Epithelial cell of prostate (primary cell): ENCODE results near the gene ICE1.
A peak's percentile ranks its signal among the peaks of the same experiment; 100 is the strongest.
"Not testable (repeated sequence)": the region's sequence is repeated elsewhere in the genome, so short reads cannot be mapped to it uniquely, and the experiment has no call there.

ENCODE experiments used
- DNase-seq: peaks from one replicate; pipeline ENCODE4 v3.0.0-alpha.2; 2011; ENCODE audit warnings: low read depth, low spot score
- H3K27ac ChIP-seq: fragments of 450-650 bp; 2 replicates; pipeline ENCODE4 v1.5.1; 2017; ENCODE audit warnings: mild to moderate bottlenecking

ICE1 gene, protein sequence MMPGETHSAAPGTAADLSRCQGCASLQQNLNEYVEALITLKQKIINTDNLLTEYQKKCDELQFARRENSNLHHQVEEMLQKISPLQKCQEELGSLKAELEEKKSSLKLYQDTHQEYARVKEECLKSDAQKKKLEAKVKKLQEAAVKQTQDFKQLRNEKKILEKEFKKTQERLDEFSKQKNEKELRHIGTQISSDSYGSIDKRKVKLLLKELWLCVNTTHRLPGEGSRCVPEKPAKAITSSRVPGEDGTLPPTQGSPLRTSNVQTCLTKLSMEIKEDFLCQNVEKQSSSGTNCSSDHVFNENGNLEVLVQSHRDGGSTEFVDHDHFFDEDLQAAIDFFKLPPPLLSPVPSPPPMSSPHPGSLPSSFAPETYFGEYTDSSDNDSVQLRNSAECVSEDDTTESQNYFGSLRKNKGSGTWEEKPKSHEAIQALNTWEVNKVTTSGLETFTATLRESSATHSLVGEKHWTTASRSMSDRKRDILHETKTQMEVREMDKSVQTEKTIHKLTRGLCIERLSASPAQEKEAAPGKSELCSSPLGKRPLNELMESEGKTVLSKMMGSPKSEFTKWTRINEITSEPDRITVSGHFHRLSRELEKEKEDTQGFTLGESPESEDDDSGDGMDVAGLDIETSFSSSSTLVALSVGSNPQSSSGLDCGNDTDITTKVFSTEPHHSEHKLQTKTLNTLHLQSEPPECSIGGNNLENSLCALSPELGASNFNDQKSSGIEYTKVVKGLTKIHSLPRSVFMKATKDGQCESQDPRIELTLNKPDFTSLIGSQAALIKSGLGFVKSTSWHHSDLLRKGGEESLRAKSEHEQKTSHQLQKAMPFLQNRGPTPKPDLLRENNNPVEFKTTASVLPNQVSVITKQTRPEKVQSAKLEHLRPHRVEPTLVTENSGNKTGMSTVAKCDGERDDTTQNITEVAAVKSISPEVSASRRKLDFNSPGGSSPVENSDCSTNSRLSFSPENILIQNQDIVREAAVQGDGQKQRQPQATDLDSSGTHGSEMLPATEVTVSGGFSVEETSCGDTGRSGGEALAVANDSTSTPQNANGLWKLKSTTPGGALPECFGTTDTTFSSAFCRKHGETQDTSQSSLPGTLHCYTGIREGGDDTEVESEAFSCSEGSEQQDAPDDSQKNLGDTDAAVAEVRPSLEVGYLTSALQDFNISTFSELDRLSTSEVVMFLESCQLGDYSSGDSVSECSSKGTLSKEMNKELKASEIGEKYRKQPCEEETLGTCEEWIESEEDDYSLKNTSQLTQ (N-terminal part only)

DNA sequence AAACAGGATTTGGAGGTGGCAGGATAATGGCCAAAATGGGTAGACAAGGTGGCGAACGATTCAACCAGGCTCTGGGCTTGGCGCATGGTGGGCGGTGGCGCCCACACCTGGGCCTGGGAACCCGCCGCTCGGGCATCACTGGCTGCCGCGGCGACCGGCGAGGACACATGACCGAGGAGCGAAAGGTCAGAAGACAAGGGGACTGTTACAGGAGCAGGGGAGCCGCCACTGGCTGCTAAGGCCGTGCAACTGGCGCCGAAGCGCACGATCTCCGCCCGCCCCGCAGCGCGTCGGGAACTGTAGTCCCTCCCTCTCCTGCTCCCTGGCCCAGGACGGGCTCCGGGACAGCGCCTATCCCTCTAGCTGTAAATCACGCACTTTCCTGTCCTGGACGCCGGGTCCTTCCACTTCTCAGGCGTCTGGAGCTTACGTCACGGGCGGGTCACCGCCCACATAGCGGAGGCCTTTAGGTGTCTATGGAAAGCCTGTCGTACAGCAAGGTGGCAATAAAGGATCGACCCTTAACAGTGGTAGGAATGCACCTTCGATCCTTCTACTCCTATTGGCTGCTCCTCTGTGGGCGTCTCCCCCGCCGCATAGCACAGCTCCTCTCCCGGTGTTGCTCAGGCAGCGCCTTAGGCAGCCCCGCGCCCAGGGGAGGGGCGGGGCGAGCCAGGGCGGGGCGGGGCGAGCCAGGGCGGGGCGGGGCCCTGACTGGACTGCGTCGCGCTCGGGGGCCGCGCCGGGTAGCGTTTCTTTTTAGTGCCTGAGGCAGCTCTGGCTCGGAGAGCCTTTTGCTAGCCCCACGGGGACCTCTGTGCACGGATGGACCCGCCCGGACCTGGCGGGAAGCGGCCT lies at the start of gene ICE1:
Gene ICE1, plus strand, starts transcription at position 717 of the 858 bp plus-strand sequence. CDS start 239 bp downstream, outside the sequence.
- peak within 1 kb of the TSS; percentile 94 for H3K27ac ChIP-seq
- peak; percentile 89 for DNase-seq

- DNase-seq, result no peak
- no peak overlapping the region for H3K27ac ChIP-seq
These were observed 49.5 kb upstream of the ICE1 start for GRCh38 chr5:5372930-5373329.

- H3K27ac ChIP-seq, result no peak overlapping the region
- DNase-seq, result no peak
These were observed 49.0 kb upstream of the ICE1 start for GRCh38 chr5:5373351-5373989.

- no peak overlapping the region for H3K27ac ChIP-seq
- DNase-seq, result no peak
These were observed 48.3 kb upstream of the ICE1 start for GRCh38 chr5:5374009-5374715.

- DNase-seq, result no peak
- no peak overlapping the region for H3K27ac ChIP-seq
These were observed 44.7 kb upstream of the ICE1 start for GRCh38 chr5:5377780-5378179.

- H3K27ac ChIP-seq, result no peak overlapping the region
These were observed 43.9 kb upstream of the ICE1 start for GRCh38 chr5:5378531-5378930.

DNA sequence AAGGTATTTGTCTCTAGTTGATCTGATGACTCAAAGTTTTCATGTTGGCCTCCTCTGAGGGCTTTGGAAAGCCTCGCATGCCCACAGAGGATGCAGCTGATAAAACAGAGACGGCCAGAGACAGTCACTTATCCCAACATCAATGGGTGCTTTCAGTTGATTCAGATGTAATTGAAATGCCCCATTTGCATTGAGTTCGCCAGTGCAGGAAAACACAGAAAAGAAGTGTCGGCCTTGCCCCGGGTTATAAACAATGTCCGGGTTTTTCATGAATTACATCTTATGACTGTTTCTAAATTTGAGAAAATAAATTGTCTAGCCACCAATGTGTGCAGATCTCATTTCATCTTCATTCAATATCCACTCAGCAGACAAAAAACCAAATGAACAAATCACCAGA lies 42.2 kb upstream of the ICE1 start:
- no peak for DNase-seq
- no peak overlapping the region for H3K27ac ChIP-seq

More at GRCh38 chr5:5378531-5378930, 43.9 kb upstream of the ICE1 start:
- DNase-seq, result no peak

GRCh38 chr5:5381310-5381913 lies 41.1 kb upstream of the ICE1 start:
- no peak for DNase-seq
- no peak overlapping the region for H3K27ac ChIP-seq

- H3K27ac ChIP-seq, result no peak overlapping the region
- no peak for DNase-seq
These were observed 39.0 kb upstream of the ICE1 start for GRCh38 chr5:5383461-5383860.

GRCh38 chr5:5384660-5385330 lies 37.7 kb upstream of the ICE1 start:
- H3K27ac ChIP-seq, result no peak overlapping the region
- no peak for DNase-seq

- DNase-seq, result no peak
These were observed 37.2 kb upstream of the ICE1 start for GRCh38 chr5:5385331-5385662.

DNA sequence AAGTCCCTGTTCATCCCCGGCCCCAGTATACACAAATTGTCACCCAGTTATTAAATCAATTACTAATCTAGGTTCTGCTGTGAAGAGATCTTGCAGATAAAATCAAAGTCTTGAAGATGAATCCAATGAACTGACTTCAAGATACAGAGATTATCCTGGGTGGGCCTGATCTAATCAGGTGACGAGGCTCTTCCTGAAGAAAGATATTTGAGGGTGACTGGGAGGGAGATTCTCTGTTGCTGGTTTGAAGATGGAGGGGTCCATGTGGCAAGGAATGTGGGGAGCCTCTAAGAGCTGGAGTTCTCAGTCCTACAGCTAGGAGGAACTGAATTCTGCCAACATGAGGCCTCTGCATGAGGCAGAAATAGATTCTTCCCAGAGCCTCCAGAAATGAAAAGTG lies 36.1 kb upstream of the ICE1 start:
- no peak overlapping the region for H3K27ac ChIP-seq
- no peak for DNase-seq

More at GRCh38 chr5:5385331-5385662, 37.2 kb upstream of the ICE1 start:
- no peak overlapping the region for H3K27ac ChIP-seq

- DNase-seq, result no peak
- no peak overlapping the region for H3K27ac ChIP-seq
These were observed 35.3 kb upstream of the ICE1 start for GRCh38 chr5:5387192-5387591.

GRCh38 chr5:5387777-5388176 lies 34.7 kb upstream of the ICE1 start:
- DNase-seq, result no peak

DNA sequence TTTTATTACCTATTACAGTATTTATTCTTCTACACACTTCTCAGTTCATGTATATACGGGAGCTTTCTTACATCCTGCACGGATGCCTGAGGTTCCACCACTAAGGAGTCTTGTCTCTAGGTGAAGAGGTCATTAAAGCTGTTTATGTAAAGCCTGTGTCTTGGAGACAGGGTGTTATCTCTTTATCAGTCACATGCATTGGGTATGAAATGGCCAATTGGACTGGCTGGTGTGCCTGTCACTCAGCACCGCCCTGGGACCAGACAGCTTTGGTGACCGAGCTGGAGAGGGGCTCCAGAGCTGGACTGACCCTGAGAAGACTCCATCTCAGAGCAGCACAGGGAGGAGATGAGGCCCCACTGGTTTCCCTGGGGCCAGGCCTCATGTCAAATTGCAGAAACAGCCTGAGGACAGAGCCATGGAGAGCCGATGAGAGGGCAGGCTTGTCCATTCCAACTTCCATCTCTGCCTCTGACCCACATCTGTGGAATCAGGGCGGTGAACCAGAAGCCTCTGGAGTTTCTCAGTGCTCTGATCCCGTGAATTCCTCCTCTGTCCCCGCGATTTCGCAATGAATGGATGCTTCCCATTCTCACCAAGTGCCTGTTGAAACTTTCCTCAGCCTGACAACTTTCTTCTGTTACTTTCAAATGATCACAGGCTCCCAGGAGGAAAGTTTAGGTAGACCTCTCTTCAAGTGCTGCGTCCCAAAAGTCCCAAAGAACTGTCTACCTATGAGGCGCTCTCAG lies 32.2 kb upstream of the ICE1 start:
- H3K27ac ChIP-seq, DNase-seq: not testable (repeated sequence)

More at GRCh38 chr5:5387777-5388176, 34.7 kb upstream of the ICE1 start:
- no peak overlapping the region for H3K27ac ChIP-seq

DNA sequence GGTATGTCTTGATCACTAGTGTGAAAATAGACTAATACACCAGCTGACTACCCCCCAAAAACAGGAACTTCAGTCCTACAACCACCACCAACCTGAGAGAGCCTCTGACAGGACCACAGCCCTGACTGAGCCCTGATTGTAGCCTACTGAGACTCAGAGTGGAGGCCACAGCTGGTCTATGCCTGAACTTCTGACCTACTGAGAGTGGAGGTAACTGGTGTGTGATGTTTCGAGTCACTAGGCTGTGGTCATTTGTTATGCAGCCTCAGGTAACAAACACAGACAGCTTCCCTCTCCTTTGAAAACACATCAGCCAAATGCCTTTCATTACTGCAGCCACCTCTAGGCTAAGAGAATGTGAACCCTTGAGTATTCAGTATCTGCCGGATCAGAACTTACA lies 30.0 kb upstream of the ICE1 start:
- DNase-seq, H3K27ac ChIP-seq: not testable (repeated sequence)
